ENCODE results near the gene POU2F3.

GRCh38 chr11:120317689-120318480, 77.9 kb downstream of the POU2F3 start:
- TF ChIP-seq CTCF (IDR thresholded peaks at IDR 0.05; ENCODE audit: low read depth, low read length) (no peak), EZH2phosphoT487 (IDR thresholded peaks at IDR 0.05; ENCODE audit: low read depth) (no peak)
